Loucy (cell line): ENCODE data around the gene LOC128125822.

ENCODE experiments used
- H2AFZ ChIP-seq: fragments of 200-600 bp; sonication (generic); 2 replicates; pipeline ENCODE4 v1.6.0; 2016; ENCODE audit warnings: antibody characterized with exemption, mild to moderate bottlenecking, low read length, moderate library complexity
- H3F3A ChIP-seq: fragments of 200-600 bp; 2 replicates; pipeline ENCODE4 v1.6.0; 2016; ENCODE audit warnings: antibody characterized with exemption, low read depth, mild to moderate bottlenecking
- H3K27me3 ChIP-seq: fragments of 200-600 bp; sonication (generic); 2 replicates; pipeline ENCODE4 v1.6.1; 2014; ENCODE audit warnings: low read length, mild to moderate bottlenecking; ENCODE audit not compliant: insufficient read depth, poor library complexity, severe bottlenecking
- H3K36me3 ChIP-seq: fragments of 200-600 bp; sonication (generic); 2 replicates; pipeline ENCODE4 v1.6.1; 2016; ENCODE audit warnings: low read length; ENCODE audit not compliant: insufficient read depth
- H3K4me1 ChIP-seq: fragments of 200-600 bp; sonication (generic); 2 replicates; pipeline ENCODE4 v1.5.1; 2014; ENCODE audit warnings: low read length, mild to moderate bottlenecking; ENCODE audit not compliant: insufficient read depth, poor library complexity, severe bottlenecking
- H3K4me2 ChIP-seq: fragments of 200-600 bp; sonication (generic); 2 replicates; pipeline ENCODE4 v1.6.0; 2014; ENCODE audit warnings: antibody characterized with exemption, low read length, low read depth, mild to moderate bottlenecking; ENCODE audit not compliant: poor library complexity, severe bottlenecking
- H3K4me3 ChIP-seq: fragments of 200-600 bp; sonication (generic); 2 replicates; pipeline ENCODE4 v1.5.1; 2014; ENCODE audit warnings: low read length, mild to moderate bottlenecking, mixed read lengths; ENCODE audit not compliant: poor library complexity, severe bottlenecking
- H3K79me2 ChIP-seq: fragments of 200-600 bp; sonication (generic); 2 replicates; pipeline ENCODE4 v1.6.1; 2014; ENCODE audit warnings: low read length; ENCODE audit not compliant: insufficient read depth
- H3K9ac ChIP-seq: fragments of 200-600 bp; sonication (generic); 2 replicates; pipeline ENCODE4 v1.6.0; 2014; ENCODE audit warnings: mild to moderate bottlenecking, low read depth, low read length, moderate library complexity; ENCODE audit not compliant: poor library complexity, severe bottlenecking
- H3K9me2 ChIP-seq: fragments of 200-600 bp; sonication (generic); replicated peaks from 2 replicates; pipeline ENCODE4 v1.6.1; 2016; ENCODE audit warnings: low read depth, low read length, mixed read lengths
- H3K9me3 ChIP-seq: fragments of 200-600 bp; sonication (generic); 2 replicates; pipeline ENCODE4 v1.6.1; 2014; ENCODE audit warnings: mild to moderate bottlenecking, antibody characterized with exemption, low read length, low read depth; ENCODE audit not compliant: insufficient read depth
- H4K20me1 ChIP-seq: fragments of 200-600 bp; sonication (generic); 2 replicates; pipeline ENCODE4 v1.6.0; 2014; ENCODE audit warnings: antibody characterized with exemption, low read length, mild to moderate bottlenecking; ENCODE audit not compliant: insufficient read depth, poor library complexity, severe bottlenecking
- CTCF ChIP-seq: fragments of 200-600 bp; sonication (generic); conservative IDR thresholded peaks from 2 replicates; pipeline ENCODE4 v1.5.1; 2014; ENCODE audit warnings: mild to moderate bottlenecking, antibody characterized with exemption, low read length
- EZH2phosphoT487 ChIP-seq: fragments of 200-600 bp; IDR thresholded peaks from 2 replicates; pipeline ENCODE4 v1.6.1; 2018; ENCODE audit warnings: antibody characterized with exemption, mild to moderate bottlenecking, moderate library complexity, borderline replicate concordance

The LOC128125822 gene

GRCh38 chr6:63560801-63561287 is 11.4 kb upstream of the LOC128125822 start:
- Histone ChIP-seq H3K27me3 (no peaks in the 10 kb centered on the region), H3K79me2 (no peaks in the 10 kb centered on the region), H3K4me3 (no peak overlapping the region), H3K4me1 (no peaks in the 10 kb centered on the region), H3K9ac (no peak overlapping the region), H3K4me2 (no peak overlapping the region), H4K20me1 (no peaks in the 10 kb centered on the region), H3K9me2 (no peaks in the 10 kb centered on the region), H3K36me3 (no peaks in the 10 kb centered on the region), H2AFZ (no peak overlapping the region), H3F3A (no peaks in the 10 kb centered on the region), H3K9me3 (no peaks in the 10 kb centered on the region)
- no peak for TF ChIP-seq EZH2phosphoT487
- no peak for TF ChIP-seq CTCF

- no peaks in the 10 kb centered on the region for H3F3A ChIP-seq
- H3K9me2 ChIP-seq = no peaks in the 10 kb centered on the region
- H4K20me1 ChIP-seq = no peaks in the 10 kb centered on the region
- H3K4me1 ChIP-seq = no peaks in the 10 kb centered on the region
- H3K4me3 ChIP-seq = no peak overlapping the region
- H2AFZ ChIP-seq = no peak overlapping the region
- TF ChIP-seq CTCF = no peak
- no peak for TF ChIP-seq EZH2phosphoT487
- H3K9ac ChIP-seq = no peak overlapping the region
- H3K79me2 ChIP-seq = no peaks in the 10 kb centered on the region
- H3K36me3 ChIP-seq = no peaks in the 10 kb centered on the region
- no peak overlapping the region for H3K4me2 ChIP-seq
- H3K9me3 ChIP-seq = no peaks in the 10 kb centered on the region
- H3K27me3 ChIP-seq = no peaks in the 10 kb centered on the region
These were observed 11.0 kb upstream of the LOC128125822 start for GRCh38 chr6:63561288-63561687.

- Histone ChIP-seq H3K4me2 (no peak overlapping the region), H3K9ac (no peak overlapping the region), H4K20me1 (no peaks in the 10 kb centered on the region), H3K27me3 (no peaks in the 10 kb centered on the region), H3K4me1 (no peaks in the 10 kb centered on the region), H3K9me2 (no peaks in the 10 kb centered on the region), H3K9me3 (no peaks in the 10 kb centered on the region), H3K79me2 (no peaks in the 10 kb centered on the region), H3K36me3 (no peaks in the 10 kb centered on the region), H3F3A (no peaks in the 10 kb centered on the region), H3K4me3 (no peak overlapping the region), H2AFZ (no peak overlapping the region)
- TF ChIP-seq EZH2phosphoT487 (no peak), CTCF (no peak)
These were observed 9.0 kb upstream of the LOC128125822 start for GRCh38 chr6:63563235-63563634.
